MM.1S (cell line): ENCODE results near the gene TBX1.

ENCODE experiments used
- DNase-seq: peaks from one replicate; pipeline ENCODE4 v3.0.0-alpha.2; 2015
- H2AFZ ChIP-seq: fragments of 300-600 bp; sonication (generic); 2 replicates; pipeline ENCODE4 v1.6.0; 2016; ENCODE audit warnings: antibody characterized with exemption, low read length
- H3F3A ChIP-seq: fragments of 300-600 bp; sonication (generic); 2 replicates; pipeline ENCODE4 v1.6.1; 2016; ENCODE audit warnings: mild to moderate bottlenecking, antibody characterized with exemption, low read length, moderate library complexity, mixed read lengths; ENCODE audit not compliant: insufficient read depth
- H3K27ac ChIP-seq: fragments of 300-600 bp; sonication (generic); 2 replicates; pipeline ENCODE4 v1.5.1; 2016; ENCODE audit warnings: mild to moderate bottlenecking, low read length
- H3K27me3 ChIP-seq: fragments of 300-600 bp; sonication (generic); replicated peaks from 2 replicates; pipeline ENCODE4 v1.6.0; 2016; ENCODE audit warnings: low read length; ENCODE audit not compliant: insufficient read depth
- H3K36me3 ChIP-seq: fragments of 300-600 bp; sonication (generic); replicated peaks from 2 replicates; pipeline ENCODE4 v1.6.1; 2016; ENCODE audit warnings: mild to moderate bottlenecking, low read length, mixed read lengths; ENCODE audit not compliant: insufficient read depth
- H3K4me1 ChIP-seq: fragments of 300-600 bp; sonication (generic); 2 replicates; pipeline ENCODE4 v1.6.1; 2016; ENCODE audit warnings: low read length, mixed read lengths
- H3K4me2 ChIP-seq: fragments of 300-600 bp; sonication (generic); 2 replicates; pipeline ENCODE4 v1.6.0; 2016; ENCODE audit warnings: low read depth, low read length
- H3K4me3 ChIP-seq: fragments of 300-600 bp; sonication (generic); 2 replicates; pipeline ENCODE4 v1.5.1; 2016; ENCODE audit warnings: low read length, mixed read lengths
- H3K79me2 ChIP-seq: fragments of 300-600 bp; sonication (generic); 2 replicates; pipeline ENCODE4 v1.6.1; 2016; ENCODE audit warnings: mixed run types, low read length, mixed read lengths
- H3K9ac ChIP-seq: fragments of 300-600 bp; sonication (generic); 2 replicates; pipeline ENCODE4 v1.6.1; 2016; ENCODE audit warnings: low read length, mixed read lengths
- H3K9me2 ChIP-seq: fragments of 300-600 bp; sonication (generic); replicated peaks from 2 replicates; pipeline ENCODE4 v1.6.1; 2016; ENCODE audit warnings: mild to moderate bottlenecking, low read length, mixed read lengths; ENCODE audit not compliant: insufficient read depth
- H3K9me3 ChIP-seq: fragments of 300-600 bp; sonication (generic); replicated peaks from 2 replicates; pipeline ENCODE4 v1.6.1; 2016; ENCODE audit warnings: mild to moderate bottlenecking, low read length, mixed read lengths; ENCODE audit not compliant: insufficient read depth
- H4K20me1 ChIP-seq: fragments of 300-600 bp; sonication (generic); 2 replicates; pipeline ENCODE4 v1.6.1; 2016; ENCODE audit warnings: mild to moderate bottlenecking, low read length, moderate library complexity, mixed read lengths; ENCODE audit not compliant: insufficient read depth
- CTCF ChIP-seq: fragments of 300-600 bp; sonication (generic); IDR thresholded peaks from 2 replicates; pipeline ENCODE4 v1.5.1; 2016; ENCODE audit warnings: antibody characterized with exemption, low read length, mixed read lengths
- EZH2 ChIP-seq: fragments of 300-600 bp; sonication (generic); optimal IDR thresholded peaks from 2 replicates; pipeline ENCODE3; 2017; ENCODE audit warnings: low read depth, mild to moderate bottlenecking, antibody characterized with exemption, low read length, mixed read lengths
- EZH2phosphoT487 ChIP-seq: fragments of 300-600 bp; sonication (generic); IDR thresholded peaks from 2 replicates; pipeline ENCODE4 v1.6.1; 2018; ENCODE audit warnings: antibody characterized with exemption, low read length

The TBX1 gene

GRCh38 chr22:19760058-19760950 lies at the start of gene TBX1:
Gene TBX1 (plus strand): TSS chr22:19760778. CDS start chr22:19760844, 66 bp downstream.
- Histone ChIP-seq H3K79me2 (no peaks in the 10 kb centered on the region), H3K4me3 (no peak within 1 kb of the TSS), H3K27ac (no peak within 1 kb of the TSS), H3F3A (peaks cover 9% of the 10 kb centered on the region), H3K4me1 (0 out of 2 replicates have a peak, but pooled peaks cover 3% of the 10 kb centered on the region), H3K9ac (no peak within 1 kb of the TSS), H3K9me2 (no peaks in the 10 kb centered on the region), H3K36me3 (no peaks in the 10 kb centered on the region), H3K27me3 (peaks cover 85% of the 10 kb centered on the region), H4K20me1 (no peaks in the 10 kb centered on the region), H3K4me2 (peak within 1 kb of the TSS; percentile 54; the same call in 1 of the 2 replicates), H2AFZ (no peak within 1 kb of the TSS), H3K9me3 (no peaks in the 10 kb centered on the region)
- TF ChIP-seq EZH2 (peak; percentile 98), EZH2phosphoT487 (peak; percentile 55; the same call in 1 of the 2 replicates), CTCF (no peak)
- DNase-seq: no peak

GRCh38 chr22:19713245-19713644 lies 47.3 kb upstream of the TBX1 start:
- H2AFZ ChIP-seq: no peak overlapping the region
- no peaks in the 10 kb centered on the region for H3F3A ChIP-seq
- H3K9ac ChIP-seq: no peak overlapping the region
- no peak for DNase-seq
- no peaks in the 10 kb centered on the region for H3K9me2 ChIP-seq
- H3K9me3 ChIP-seq: no peaks in the 10 kb centered on the region
- no peaks in the 10 kb centered on the region for H3K36me3 ChIP-seq
- H3K4me2 ChIP-seq: no peak overlapping the region
- no peak overlapping the region for H3K27ac ChIP-seq
- H3K4me1 ChIP-seq: no peaks in the 10 kb centered on the region
- peaks cover 82% of the 10 kb centered on the region for H3K27me3 ChIP-seq
- TF ChIP-seq CTCF (no peak), EZH2phosphoT487 (no peak), EZH2 (no peak)
- H3K79me2 ChIP-seq: no peaks in the 10 kb centered on the region
- H3K4me3 ChIP-seq: no peak overlapping the region
- no peaks in the 10 kb centered on the region for H4K20me1 ChIP-seq

DNA sequence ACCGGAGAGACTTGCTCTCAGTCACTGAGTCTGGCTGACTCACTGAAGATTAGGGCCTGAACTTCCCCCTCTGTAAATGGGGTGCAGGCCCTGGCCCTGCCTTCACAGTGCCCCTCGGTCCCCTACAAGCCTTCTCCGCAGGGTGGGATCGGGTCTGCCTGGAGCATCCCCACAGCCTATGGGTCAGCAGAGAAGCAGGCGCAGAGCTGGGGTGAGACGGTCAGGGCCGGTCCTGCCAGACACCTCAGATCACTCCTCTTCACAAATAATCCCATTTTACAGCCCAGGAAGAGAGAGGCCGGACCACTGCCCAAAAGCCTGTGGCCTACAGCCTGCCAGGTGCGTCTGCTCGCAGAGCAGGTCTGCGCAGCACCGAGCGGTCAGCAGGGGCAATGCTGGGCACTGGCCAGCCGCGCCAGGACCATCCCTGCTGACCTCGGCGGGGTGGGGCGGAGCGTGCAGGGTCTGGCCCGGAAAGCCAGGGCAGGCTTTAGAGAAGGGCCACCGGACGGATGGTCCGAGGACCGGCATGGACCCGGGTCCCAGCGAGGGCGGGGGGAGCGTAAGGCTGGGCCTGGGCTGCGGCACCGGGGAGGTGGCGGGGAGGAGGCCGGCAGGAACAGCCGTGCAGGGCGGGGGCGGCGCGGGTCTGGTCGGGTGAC lies 46.8 kb upstream of the TBX1 start:
- Histone ChIP-seq H3K9ac (no peak overlapping the region), H3K4me3 (no peak overlapping the region), H4K20me1 (no peaks in the 10 kb centered on the region), H3K4me1 (no peaks in the 10 kb centered on the region), H3K9me2 (no peaks in the 10 kb centered on the region), H3K9me3 (no peaks in the 10 kb centered on the region), H3K27ac (no peak overlapping the region), H3K79me2 (no peaks in the 10 kb centered on the region), H3K27me3 (peaks cover 81% of the 10 kb centered on the region), H2AFZ (no peak overlapping the region), H3K4me2 (no peak overlapping the region), H3F3A (no peaks in the 10 kb centered on the region), H3K36me3 (no peaks in the 10 kb centered on the region)
- no peak for DNase-seq
- TF ChIP-seq EZH2: no peak
- TF ChIP-seq EZH2phosphoT487: no peak
- TF ChIP-seq CTCF: no peak
